Suprapubic skin (tissue), 4 donors: Measurements from ENCODE around the gene RAB37. TPM values are rescaled to one million over a fixed set of nuclear protein-coding genes. Genes with fewer than 3 reads are reported as not detected.

ENCODE experiments used
- DNase-seq, 2 donors: peaks; one replicate each; pipeline ENCODE4 v3.0.0-alpha.2; 2019; ENCODE audit warnings: low spot score in 2 of 2
- H3K27ac ChIP-seq: fragments of 200-600 bp; sonication (generic); one replicate; pipeline ENCODE4 v1.5.1; 2019
- H3K27me3 ChIP-seq: fragments of 200-600 bp; sonication (generic); one replicate; pipeline ENCODE4 v1.5.1; 2019
- H3K36me3 ChIP-seq: fragments of 200-600 bp; sonication (generic); one replicate; pipeline ENCODE4 v1.5.1; 2019
- H3K4me1 ChIP-seq: fragments of 200-600 bp; sonication (generic); one replicate; pipeline ENCODE4 v1.5.1; 2019
- H3K4me3 ChIP-seq: fragments of 200-600 bp; sonication (generic); one replicate; pipeline ENCODE4 v1.5.1; 2019; ENCODE audit warnings: mild to moderate bottlenecking
- H3K9me3 ChIP-seq: fragments of 200-600 bp; sonication (generic); one replicate; pipeline ENCODE4 v1.5.1; 2019
- EP300 ChIP-seq: sonication (generic); formaldehyde crosslinking; IDR thresholded peaks from one replicate; pipeline ENCODE4 v1.6.1; 2017; ENCODE audit warnings: antibody characterized with exemption
- POLR2A ChIP-seq, 2 donors: fragments of 450-650 bp; IDR thresholded peaks; one replicate each; pipeline ENCODE4 v1.6.1; 2017; ENCODE audit warnings: antibody characterized with exemption in 2 of 2, mild to moderate bottlenecking in 2 of 2, moderate library complexity in 2 of 2
- POLR2AphosphoS5 ChIP-seq, 3 donors: sonication (generic); formaldehyde crosslinking; IDR thresholded peaks; one replicate each; pipeline ENCODE4 v1.6.1; 2017; ENCODE audit warnings: antibody characterized with exemption in 3 of 3
- WGBS: methylation state at CpG from one replicate; pipeline ENCODE4 v1.1.5; 2018; 5-methylcytosine and 5-hydroxymethylcytosine counted together
- total RNA-seq, 4 donors: library from RNA; depleted of rRNA; stranded (reverse); fragments of >200 nt; gene quantifications; one replicate each; pipeline ENCODE4 v1.1.0, GENCODE V29; 2016
- TF ChIP-seq, protein P1 (sequence below), 2 donors: fragments of 200-600 bp in 1 of 2; fragments of 450-650 bp in 1 of 2; sonication (generic) in 1 of 2; IDR thresholded peaks; one replicate each; pipeline ENCODE4 v1.5.1; 2016 to 2019; ENCODE audit warnings: antibody characterized with exemption in 2 of 2, mild to moderate bottlenecking in 1 of 2, moderate library complexity in 1 of 2

Gene RAB37
- total RNA-seq, 4 donors from 2014 or later: 0.32 to 0.38 TPM; not detected in 2

DNA sequence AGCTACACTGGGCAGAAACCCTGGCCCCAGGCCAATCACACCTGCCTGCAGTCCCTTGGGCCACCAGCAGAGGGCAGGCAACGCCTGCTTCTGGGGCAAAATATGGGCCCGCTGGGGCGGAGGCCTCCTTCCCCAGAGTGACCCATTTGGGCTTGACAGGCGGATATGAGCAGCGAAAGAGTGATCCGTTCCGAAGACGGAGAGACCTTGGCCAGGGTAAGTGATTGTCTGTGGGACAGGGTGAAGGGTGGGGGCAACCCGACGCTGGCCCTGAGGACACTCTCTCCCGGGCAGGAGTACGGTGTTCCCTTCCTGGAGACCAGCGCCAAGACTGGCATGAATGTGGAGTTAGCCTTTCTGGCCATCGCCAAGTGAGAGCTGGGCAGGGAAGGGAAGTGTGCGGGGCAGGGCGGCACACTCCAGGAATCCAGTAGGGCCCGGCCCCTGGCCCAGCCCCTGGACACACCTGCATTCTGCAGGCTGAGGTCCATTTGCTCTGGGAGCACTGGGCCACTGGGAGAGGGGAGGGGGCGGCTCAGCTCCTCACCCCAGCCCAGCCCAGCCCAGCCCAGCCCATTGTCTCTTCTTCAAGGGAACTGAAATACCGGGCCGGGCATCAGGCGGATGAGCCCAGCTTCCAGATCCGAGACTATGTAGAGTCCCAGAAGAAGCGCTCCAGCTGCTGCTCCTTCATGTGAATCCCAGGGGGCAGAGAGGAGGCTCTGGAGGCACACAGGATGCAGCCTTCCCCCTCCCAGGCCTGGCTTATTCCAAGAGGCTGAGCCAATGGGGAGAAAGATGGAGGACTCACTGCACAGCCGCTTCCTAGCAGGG is 7.9 kb downstream of the RAB37 start:
- H3K4me3 ChIP-seq: peak overlapping the region; percentile 2
- H3K9me3 ChIP-seq: no peaks in the 10 kb centered on the region
- peak; percentile 91 to 92 for DNase-seq
- peaks cover 44% of the 10 kb centered on the region for H3K4me1 ChIP-seq
- no peaks in the 10 kb centered on the region for H3K36me3 ChIP-seq
- 23% methylated on average over 16 of the region's 24 CpGs for WGBS
- no peak overlapping the region for H3K27ac ChIP-seq
- H3K27me3 ChIP-seq: peaks cover 24% of the 10 kb centered on the region
- TF ChIP-seq EP300 (no peak), POLR2AphosphoS5 (IDR thresholded peaks at IDR 0.05) (peak in 2 of 3 donors; percentile 17 to 79)
- TF ChIP-seq, protein P1, sequence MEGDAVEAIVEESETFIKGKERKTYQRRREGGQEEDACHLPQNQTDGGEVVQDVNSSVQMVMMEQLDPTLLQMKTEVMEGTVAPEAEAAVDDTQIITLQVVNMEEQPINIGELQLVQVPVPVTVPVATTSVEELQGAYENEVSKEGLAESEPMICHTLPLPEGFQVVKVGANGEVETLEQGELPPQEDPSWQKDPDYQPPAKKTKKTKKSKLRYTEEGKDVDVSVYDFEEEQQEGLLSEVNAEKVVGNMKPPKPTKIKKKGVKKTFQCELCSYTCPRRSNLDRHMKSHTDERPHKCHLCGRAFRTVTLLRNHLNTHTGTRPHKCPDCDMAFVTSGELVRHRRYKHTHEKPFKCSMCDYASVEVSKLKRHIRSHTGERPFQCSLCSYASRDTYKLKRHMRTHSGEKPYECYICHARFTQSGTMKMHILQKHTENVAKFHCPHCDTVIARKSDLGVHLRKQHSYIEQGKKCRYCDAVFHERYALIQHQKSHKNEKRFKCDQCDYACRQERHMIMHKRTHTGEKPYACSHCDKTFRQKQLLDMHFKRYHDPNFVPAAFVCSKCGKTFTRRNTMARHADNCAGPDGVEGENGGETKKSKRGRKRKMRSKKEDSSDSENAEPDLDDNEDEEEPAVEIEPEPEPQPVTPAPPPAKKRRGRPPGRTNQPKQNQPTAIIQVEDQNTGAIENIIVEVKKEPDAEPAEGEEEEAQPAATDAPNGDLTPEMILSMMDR (IDR thresholded peaks at IDR 0.05): peak; percentile 99

DNA sequence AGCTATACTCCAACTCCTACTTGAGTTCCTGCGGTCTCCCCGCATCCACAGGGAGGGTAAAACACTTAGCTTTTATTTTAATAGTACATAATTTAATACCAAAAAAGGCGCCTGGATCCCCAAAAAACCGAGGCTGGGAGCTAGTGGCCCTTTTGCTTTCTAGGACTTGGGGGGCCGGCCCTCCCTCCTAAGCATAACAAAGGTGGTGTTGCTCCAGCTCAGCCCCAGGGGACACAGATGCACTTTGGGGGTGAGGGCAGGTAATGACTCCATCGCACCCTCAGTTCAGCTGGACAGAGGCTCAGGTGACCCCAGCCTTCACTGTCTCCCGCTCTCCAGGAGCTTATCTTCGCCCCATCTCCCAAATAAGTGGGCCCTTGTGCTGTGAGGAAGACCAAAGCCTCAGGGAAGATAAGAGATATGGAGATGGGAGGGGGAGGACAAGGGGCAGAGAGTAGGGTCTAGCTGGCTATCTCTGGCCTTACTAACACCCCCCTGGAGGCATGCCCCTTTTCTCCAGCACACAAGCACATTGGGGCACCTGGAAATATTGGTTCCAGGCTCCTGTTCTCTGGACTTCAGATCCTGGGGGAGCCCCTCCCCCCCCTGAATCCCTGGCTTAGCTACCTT is 8.6 kb downstream of the RAB37 start:
- H3K27ac ChIP-seq: no peak overlapping the region

DNA sequence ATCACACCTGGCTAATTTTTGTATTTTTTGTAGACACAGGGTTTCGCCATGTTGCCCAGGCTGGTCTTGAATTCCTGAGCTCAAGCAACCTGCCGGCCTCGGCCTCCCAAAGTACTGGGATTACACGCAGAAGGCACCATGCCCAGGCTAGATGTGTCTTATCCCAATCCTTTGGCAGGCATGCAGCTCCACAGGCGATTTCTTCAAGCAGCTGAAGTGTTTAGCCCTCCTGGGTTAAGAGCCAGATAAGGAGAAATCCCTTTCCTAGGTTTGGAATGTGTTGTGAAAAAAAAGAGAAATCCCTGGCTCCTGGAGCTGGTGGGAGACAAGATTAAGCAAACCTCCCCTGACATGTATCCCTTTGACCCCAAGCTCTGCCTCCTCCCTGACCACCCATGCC is 9.3 kb downstream of the RAB37 start:
- H3K9me3 ChIP-seq: no peaks in the 10 kb centered on the region
- WGBS: 84% methylated on average over 5 of the region's 5 CpGs
- H3K27ac ChIP-seq: no peak overlapping the region
- H3K4me1 ChIP-seq: peaks cover 59% of the 10 kb centered on the region
- DNase-seq: no peak
- no peak overlapping the region for H3K4me3 ChIP-seq
- H3K36me3 ChIP-seq: no peaks in the 10 kb centered on the region
- H3K27me3 ChIP-seq: peaks cover 10% of the 10 kb centered on the region
- no peak for TF ChIP-seq POLR2AphosphoS5 (IDR thresholded peaks at IDR 0.05)
- TF ChIP-seq, protein P1 (IDR thresholded peaks at IDR 0.05): no peak
- no peak for TF ChIP-seq POLR2A (IDR thresholded peaks at IDR 0.05)
- no peak for TF ChIP-seq EP300

More for the DNA sequence above, 8.6 kb downstream of the RAB37 start:
- Histone ChIP-seq H3K4me1 (peaks cover 52% of the 10 kb centered on the region), H3K9me3 (no peaks in the 10 kb centered on the region), H3K4me3 (no peak overlapping the region), H3K27me3 (peaks cover 16% of the 10 kb centered on the region), H3K36me3 (no peaks in the 10 kb centered on the region)
- TF ChIP-seq EP300 (no peak), POLR2A (IDR thresholded peaks at IDR 0.05) (no peak)
- TF ChIP-seq, protein P1 (IDR thresholded peaks at IDR 0.05): no peak
- no peak for DNase-seq
- WGBS: 78% methylated on average over 8 of the region's 8 CpGs

DNA sequence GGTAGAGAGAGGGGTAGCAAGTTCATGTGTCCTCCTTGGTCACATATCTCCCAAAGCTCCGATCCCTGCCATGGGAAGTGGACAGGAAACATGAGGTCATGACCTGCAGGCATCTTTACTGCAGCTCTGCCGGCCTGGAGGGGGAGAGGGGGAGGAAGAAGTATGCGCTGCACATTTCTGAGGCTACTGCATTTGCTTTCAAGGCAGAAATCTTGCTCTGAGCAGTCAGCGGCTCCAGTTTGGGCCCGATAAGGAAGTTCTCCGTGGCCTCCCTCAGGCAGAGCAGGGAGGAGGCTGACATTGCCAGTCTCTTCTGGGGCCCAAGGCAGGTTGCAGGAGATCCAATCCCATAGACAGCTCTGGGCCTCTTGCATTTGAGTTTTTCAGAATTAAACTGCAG is 9.9 kb downstream of the RAB37 start:
- TF ChIP-seq, protein P1 (IDR thresholded peaks at IDR 0.05): no peak
- TF ChIP-seq POLR2AphosphoS5 (IDR thresholded peaks at IDR 0.05): no peak
- no peak for TF ChIP-seq EP300
- no peak for TF ChIP-seq POLR2A (IDR thresholded peaks at IDR 0.05)
- WGBS: 34% methylated on average over 5 of the region's 6 CpGs

DNA sequence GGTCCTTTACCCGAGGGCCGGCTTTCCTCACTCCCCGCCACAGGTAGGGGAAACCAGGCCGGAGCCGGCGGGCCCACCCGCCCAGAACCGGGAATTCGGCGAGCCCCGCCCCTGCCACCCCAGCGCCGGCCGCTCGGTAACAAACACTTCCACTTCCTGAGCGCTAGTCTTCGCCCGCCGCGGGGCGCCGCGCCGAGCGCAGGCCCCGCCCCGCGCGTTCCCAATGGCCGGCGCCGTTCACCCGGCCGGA is 11.1 kb downstream of the RAB37 start:
- 0% methylated on average over 9 of the region's 34 CpGs for WGBS
- DNase-seq: no peak
- peak overlapping the region; percentile 77 for H3K27ac ChIP-seq
- H3K4me1 ChIP-seq: peaks cover 69% of the 10 kb centered on the region
- no peaks in the 10 kb centered on the region for H3K27me3 ChIP-seq
- no peaks in the 10 kb centered on the region for H3K36me3 ChIP-seq
- H3K9me3 ChIP-seq: no peaks in the 10 kb centered on the region
- no peak for TF ChIP-seq EP300
- TF ChIP-seq, protein P1 (IDR thresholded peaks at IDR 0.05): peak in 1 of 2 donors; percentile 12
- peak overlapping the region; percentile 84 for H3K4me3 ChIP-seq

More for the DNA sequence above, 9.9 kb downstream of the RAB37 start:
- Histone ChIP-seq H3K27me3 (peaks cover 5% of the 10 kb centered on the region), H3K36me3 (no peaks in the 10 kb centered on the region), H3K4me3 (no peak overlapping the region), H3K4me1 (peaks cover 62% of the 10 kb centered on the region), H3K9me3 (no peaks in the 10 kb centered on the region), H3K27ac (no peak overlapping the region)
- DNase-seq: no peak
